NOMO-1 (cell line): ENCODE data around the gene MAG.
A peak's percentile ranks its signal among the peaks of the same experiment; 100 is the strongest.

Experiments
- DNase-seq, 2 experiments: peaks; one replicate each; lab custom pipeline; 2025; ENCODE audit not compliant: unreplicated experiment in 2 of 2; lab: John Stamatoyannopoulos, UW

Gene MAG

GRCh38 chr19:35296644-35297514, 4.9 kb downstream of the MAG start:
- no peak for DNase-seq

- DNase-seq = no peak
Measured at GRCh38 chr19:35297515-35297848, 5.5 kb downstream of the MAG start.

GRCh38 chr19:35297922-35298321, 6.0 kb downstream of the MAG start:
- DNase-seq = no peak

GRCh38 chr19:35298561-35298972, 6.6 kb downstream of the MAG start:
- no peak for DNase-seq

GRCh38 chr19:35299523-35300338, 7.8 kb downstream of the MAG start:
- no peak for DNase-seq

GRCh38 chr19:35300339-35300649, 8.3 kb downstream of the MAG start:
- no peak for DNase-seq

GRCh38 chr19:35301961-35302360, 10.0 kb downstream of the MAG start:
- DNase-seq = no peak

- DNase-seq = no peak
Measured at GRCh38 chr19:35302446-35302845, 10.5 kb downstream of the MAG start.

- DNase-seq = no peak
Measured at GRCh38 chr19:35303357-35303915, 11.5 kb downstream of the MAG start.

GRCh38 chr19:35304036-35304435, 12.1 kb downstream of the MAG start:
- no peak for DNase-seq

- DNase-seq = no peak
Measured at GRCh38 chr19:35305181-35305580, 13.2 kb downstream of the MAG start.

- DNase-seq = peak in 1 of 2 experiments; percentile 21
Measured at GRCh38 chr19:35306473-35307246, 14.7 kb downstream of the MAG start.

- DNase-seq = no peak
Measured at GRCh38 chr19:35307931-35308330, 16.0 kb downstream of the MAG start.

GRCh38 chr19:35308910-35309309, 16.9 kb downstream of the MAG start:
- DNase-seq = no peak

- DNase-seq = no peak
Measured at GRCh38 chr19:35309481-35310279, 17.7 kb downstream of the MAG start.

GRCh38 chr19:35310331-35310730, 18.4 kb downstream of the MAG start:
- no peak for DNase-seq

GRCh38 chr19:35310811-35311465, 19.0 kb downstream of the MAG start:
- no peak for DNase-seq

GRCh38 chr19:35311901-35312665, 20.1 kb downstream of the MAG start:
- no peak for DNase-seq

GRCh38 chr19:35313587-35313986, 21.6 kb downstream of the MAG start:
- DNase-seq = no peak
